ENCODE measurements around the gene MCM8. TPM values are rescaled to one million over a fixed set of nuclear protein-coding genes. Genes with fewer than 3 reads are reported as not detected.

The MCM8 gene
- total and polyA plus RNA-seq, 9 of the 15 experiments (the other 6 are each of a cell fraction or from before 2014, with no cell fraction given) = 4.5 to 43.8 (median 25.4) TPM

DNA sequence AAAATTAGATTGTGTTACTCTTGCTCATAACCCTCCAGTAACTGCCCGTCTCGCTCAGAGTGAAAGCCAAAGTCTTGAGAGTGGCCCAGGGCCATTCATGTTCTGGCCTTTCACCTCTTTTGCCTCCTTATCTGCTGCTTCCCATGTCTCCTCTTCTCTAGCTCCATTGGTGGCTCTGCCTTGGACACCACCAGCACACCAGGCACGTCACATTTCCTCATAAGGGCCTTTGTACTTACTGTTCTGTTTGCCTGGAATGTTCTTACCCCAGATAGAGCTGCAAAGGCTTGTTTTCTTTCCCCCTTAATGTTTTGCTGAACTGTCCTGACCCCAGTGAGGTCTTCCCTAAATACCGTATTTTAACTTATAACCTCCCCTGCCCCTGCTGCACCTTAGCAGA, 29.3 kb downstream of the MCM8 start (continued):
- TF ChIP-seq, protein P1, sequence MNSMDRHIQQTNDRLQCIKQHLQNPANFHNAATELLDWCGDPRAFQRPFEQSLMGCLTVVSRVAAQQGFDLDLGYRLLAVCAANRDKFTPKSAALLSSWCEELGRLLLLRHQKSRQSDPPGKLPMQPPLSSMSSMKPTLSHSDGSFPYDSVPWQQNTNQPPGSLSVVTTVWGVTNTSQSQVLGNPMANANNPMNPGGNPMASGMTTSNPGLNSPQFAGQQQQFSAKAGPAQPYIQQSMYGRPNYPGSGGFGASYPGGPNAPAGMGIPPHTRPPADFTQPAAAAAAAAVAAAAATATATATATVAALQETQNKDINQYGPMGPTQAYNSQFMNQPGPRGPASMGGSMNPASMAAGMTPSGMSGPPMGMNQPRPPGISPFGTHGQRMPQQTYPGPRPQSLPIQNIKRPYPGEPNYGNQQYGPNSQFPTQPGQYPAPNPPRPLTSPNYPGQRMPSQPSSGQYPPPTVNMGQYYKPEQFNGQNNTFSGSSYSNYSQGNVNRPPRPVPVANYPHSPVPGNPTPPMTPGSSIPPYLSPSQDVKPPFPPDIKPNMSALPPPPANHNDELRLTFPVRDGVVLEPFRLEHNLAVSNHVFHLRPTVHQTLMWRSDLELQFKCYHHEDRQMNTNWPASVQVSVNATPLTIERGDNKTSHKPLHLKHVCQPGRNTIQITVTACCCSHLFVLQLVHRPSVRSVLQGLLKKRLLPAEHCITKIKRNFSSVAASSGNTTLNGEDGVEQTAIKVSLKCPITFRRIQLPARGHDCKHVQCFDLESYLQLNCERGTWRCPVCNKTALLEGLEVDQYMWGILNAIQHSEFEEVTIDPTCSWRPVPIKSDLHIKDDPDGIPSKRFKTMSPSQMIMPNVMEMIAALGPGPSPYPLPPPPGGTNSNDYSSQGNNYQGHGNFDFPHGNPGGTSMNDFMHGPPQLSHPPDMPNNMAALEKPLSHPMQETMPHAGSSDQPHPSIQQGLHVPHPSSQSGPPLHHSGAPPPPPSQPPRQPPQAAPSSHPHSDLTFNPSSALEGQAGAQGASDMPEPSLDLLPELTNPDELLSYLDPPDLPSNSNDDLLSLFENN (IDR thresholded peaks at IDR 0.05; ENCODE audit: low read depth in 2 of 2, low read length in 2 of 2) = no peak
- TF ChIP-seq, protein P2, sequence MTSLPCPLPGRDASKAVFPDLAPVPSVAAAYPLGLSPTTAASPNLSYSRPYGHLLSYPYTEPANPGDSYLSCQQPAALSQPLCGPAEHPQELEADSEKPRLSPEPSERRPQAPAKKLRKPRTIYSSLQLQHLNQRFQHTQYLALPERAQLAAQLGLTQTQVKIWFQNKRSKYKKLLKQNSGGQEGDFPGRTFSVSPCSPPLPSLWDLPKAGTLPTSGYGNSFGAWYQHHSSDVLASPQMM (CRISPR knock-in tag; IDR thresholded peaks at IDR 0.05) = no peak
- TF ChIP-seq SAP30 (IDR thresholded peaks at IDR 0.05; ENCODE audit: borderline replicate concordance, insufficient read depth, low read depth, low read length, poor library complexity, severe bottlenecking) (no peak), POLR2B (IDR thresholded peaks at IDR 0.05; ENCODE audit: low read depth, partially characterized antibody) (no peak), HOXB6 (CRISPR knock-in tag; IDR thresholded peaks at IDR 0.05; ENCODE audit: borderline replicate concordance) (no peak), HSF4 (CRISPR knock-in tag; IDR thresholded peaks at IDR 0.05; ENCODE audit: borderline replicate concordance) (no peak)
- TF ChIP-seq, protein P3, sequence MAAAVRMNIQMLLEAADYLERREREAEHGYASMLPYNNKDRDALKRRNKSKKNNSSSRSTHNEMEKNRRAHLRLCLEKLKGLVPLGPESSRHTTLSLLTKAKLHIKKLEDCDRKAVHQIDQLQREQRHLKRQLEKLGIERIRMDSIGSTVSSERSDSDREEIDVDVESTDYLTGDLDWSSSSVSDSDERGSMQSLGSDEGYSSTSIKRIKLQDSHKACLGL (CRISPR knock-in tag; IDR thresholded peaks at IDR 0.05; ENCODE audit: borderline replicate concordance, poor library complexity, severe bottlenecking) = no peak
- TF ChIP-seq, protein P4, sequence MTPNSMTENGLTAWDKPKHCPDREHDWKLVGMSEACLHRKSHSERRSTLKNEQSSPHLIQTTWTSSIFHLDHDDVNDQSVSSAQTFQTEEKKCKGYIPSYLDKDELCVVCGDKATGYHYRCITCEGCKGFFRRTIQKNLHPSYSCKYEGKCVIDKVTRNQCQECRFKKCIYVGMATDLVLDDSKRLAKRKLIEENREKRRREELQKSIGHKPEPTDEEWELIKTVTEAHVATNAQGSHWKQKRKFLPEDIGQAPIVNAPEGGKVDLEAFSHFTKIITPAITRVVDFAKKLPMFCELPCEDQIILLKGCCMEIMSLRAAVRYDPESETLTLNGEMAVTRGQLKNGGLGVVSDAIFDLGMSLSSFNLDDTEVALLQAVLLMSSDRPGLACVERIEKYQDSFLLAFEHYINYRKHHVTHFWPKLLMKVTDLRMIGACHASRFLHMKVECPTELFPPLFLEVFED (CRISPR knock-in tag; conservative IDR thresholded peaks at IDR 0.05) = no peak
- TF ChIP-seq, protein P5, sequence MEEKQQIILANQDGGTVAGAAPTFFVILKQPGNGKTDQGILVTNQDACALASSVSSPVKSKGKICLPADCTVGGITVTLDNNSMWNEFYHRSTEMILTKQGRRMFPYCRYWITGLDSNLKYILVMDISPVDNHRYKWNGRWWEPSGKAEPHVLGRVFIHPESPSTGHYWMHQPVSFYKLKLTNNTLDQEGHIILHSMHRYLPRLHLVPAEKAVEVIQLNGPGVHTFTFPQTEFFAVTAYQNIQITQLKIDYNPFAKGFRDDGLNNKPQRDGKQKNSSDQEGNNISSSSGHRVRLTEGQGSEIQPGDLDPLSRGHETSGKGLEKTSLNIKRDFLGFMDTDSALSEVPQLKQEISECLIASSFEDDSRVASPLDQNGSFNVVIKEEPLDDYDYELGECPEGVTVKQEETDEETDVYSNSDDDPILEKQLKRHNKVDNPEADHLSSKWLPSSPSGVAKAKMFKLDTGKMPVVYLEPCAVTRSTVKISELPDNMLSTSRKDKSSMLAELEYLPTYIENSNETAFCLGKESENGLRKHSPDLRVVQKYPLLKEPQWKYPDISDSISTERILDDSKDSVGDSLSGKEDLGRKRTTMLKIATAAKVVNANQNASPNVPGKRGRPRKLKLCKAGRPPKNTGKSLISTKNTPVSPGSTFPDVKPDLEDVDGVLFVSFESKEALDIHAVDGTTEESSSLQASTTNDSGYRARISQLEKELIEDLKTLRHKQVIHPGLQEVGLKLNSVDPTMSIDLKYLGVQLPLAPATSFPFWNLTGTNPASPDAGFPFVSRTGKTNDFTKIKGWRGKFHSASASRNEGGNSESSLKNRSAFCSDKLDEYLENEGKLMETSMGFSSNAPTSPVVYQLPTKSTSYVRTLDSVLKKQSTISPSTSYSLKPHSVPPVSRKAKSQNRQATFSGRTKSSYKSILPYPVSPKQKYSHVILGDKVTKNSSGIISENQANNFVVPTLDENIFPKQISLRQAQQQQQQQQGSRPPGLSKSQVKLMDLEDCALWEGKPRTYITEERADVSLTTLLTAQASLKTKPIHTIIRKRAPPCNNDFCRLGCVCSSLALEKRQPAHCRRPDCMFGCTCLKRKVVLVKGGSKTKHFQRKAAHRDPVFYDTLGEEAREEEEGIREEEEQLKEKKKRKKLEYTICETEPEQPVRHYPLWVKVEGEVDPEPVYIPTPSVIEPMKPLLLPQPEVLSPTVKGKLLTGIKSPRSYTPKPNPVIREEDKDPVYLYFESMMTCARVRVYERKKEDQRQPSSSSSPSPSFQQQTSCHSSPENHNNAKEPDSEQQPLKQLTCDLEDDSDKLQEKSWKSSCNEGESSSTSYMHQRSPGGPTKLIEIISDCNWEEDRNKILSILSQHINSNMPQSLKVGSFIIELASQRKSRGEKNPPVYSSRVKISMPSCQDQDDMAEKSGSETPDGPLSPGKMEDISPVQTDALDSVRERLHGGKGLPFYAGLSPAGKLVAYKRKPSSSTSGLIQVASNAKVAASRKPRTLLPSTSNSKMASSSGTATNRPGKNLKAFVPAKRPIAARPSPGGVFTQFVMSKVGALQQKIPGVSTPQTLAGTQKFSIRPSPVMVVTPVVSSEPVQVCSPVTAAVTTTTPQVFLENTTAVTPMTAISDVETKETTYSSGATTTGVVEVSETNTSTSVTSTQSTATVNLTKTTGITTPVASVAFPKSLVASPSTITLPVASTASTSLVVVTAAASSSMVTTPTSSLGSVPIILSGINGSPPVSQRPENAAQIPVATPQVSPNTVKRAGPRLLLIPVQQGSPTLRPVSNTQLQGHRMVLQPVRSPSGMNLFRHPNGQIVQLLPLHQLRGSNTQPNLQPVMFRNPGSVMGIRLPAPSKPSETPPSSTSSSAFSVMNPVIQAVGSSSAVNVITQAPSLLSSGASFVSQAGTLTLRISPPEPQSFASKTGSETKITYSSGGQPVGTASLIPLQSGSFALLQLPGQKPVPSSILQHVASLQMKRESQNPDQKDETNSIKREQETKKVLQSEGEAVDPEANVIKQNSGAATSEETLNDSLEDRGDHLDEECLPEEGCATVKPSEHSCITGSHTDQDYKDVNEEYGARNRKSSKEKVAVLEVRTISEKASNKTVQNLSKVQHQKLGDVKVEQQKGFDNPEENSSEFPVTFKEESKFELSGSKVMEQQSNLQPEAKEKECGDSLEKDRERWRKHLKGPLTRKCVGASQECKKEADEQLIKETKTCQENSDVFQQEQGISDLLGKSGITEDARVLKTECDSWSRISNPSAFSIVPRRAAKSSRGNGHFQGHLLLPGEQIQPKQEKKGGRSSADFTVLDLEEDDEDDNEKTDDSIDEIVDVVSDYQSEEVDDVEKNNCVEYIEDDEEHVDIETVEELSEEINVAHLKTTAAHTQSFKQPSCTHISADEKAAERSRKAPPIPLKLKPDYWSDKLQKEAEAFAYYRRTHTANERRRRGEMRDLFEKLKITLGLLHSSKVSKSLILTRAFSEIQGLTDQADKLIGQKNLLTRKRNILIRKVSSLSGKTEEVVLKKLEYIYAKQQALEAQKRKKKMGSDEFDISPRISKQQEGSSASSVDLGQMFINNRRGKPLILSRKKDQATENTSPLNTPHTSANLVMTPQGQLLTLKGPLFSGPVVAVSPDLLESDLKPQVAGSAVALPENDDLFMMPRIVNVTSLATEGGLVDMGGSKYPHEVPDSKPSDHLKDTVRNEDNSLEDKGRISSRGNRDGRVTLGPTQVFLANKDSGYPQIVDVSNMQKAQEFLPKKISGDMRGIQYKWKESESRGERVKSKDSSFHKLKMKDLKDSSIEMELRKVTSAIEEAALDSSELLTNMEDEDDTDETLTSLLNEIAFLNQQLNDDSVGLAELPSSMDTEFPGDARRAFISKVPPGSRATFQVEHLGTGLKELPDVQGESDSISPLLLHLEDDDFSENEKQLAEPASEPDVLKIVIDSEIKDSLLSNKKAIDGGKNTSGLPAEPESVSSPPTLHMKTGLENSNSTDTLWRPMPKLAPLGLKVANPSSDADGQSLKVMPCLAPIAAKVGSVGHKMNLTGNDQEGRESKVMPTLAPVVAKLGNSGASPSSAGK (IDR thresholded peaks at IDR 0.05) = no peak
